GM23248 (cell line): ENCODE results near the gene KLHL3.

Source experiments
- EZH2 ChIP-seq: fragments of 200-600 bp; sonication (generic); IDR thresholded peaks from 2 replicates; pipeline ENCODE4 v1.6.1; 2018; ENCODE audit warnings: antibody characterized with exemption, mild to moderate bottlenecking; ENCODE audit not compliant: insufficient read depth, poor library complexity, severe bottlenecking
- EZH2phosphoT487 ChIP-seq: fragments of 200-600 bp; sonication (generic); IDR thresholded peaks from 2 replicates; pipeline ENCODE4 v1.6.1; 2018; ENCODE audit warnings: antibody characterized with exemption, moderate library complexity, mild to moderate bottlenecking, low read depth; ENCODE audit not compliant: insufficient read depth

DNA sequence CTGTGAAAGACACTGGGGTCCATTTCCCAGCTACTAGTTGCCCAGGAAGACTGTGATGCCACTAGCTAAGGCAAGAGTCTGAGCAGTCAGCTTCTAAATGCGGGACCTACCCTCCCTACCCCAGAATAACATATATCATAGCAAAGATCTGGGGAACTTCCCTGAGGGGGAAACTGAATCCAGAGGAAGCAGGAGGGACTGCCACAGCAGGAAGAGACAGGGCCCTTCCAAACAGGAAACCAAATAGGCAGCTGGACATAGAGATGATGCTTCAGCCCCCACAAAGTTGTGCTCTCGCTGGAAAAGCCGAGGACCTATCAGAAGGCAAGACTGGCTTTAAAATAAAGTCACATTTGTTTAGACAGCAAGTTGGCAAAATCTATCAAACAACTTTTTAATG is 51.1 kb downstream of the KLHL3 start:
- no peak for TF ChIP-seq EZH2
- TF ChIP-seq EZH2phosphoT487, result no peak
